Body of pancreas (tissue), 4 donors: ENCODE data around the gene DIP2B. TPM values are rescaled to one million over a fixed set of nuclear protein-coding genes. Genes with fewer than 3 reads are reported as not detected.

ENCODE experiments used
- ATAC-seq: fragments of 150-250 bp; one replicate; pipeline ENCODE4 v1.9.1; 2016
- DNase-seq, 4 donors: peaks; one replicate each; pipeline ENCODE4 v3.0.0-alpha.2; 2019
- H3K27ac ChIP-seq, 4 donors: fragments of 200-600 bp; sonication (generic); 1 replicate in 3 of 4; 2 replicates in 1 of 4; pipeline versions ENCODE4 v1.5.1 to v1.6.1; 2016 to 2019; ENCODE audit warnings: mild to moderate bottlenecking in 1 of 4, mixed read lengths in 1 of 4, moderate library complexity in 1 of 4
- H3K27me3 ChIP-seq, 2 donors: fragments of 200-600 bp; sonication (generic); one replicate each; pipeline ENCODE4 v1.6.0; 2016; ENCODE audit warnings: mild to moderate bottlenecking in 1 of 2
- H3K36me3 ChIP-seq, 2 donors: fragments of 200-600 bp; sonication (generic); replicated peaks in 1 of 2; 2 replicates each; pipeline ENCODE4 v1.5.1; 2016; ENCODE audit warnings: low read depth in 2 of 2; ENCODE audit not compliant: insufficient read depth in 1 of 2
- H3K4me1 ChIP-seq: fragments of 200-600 bp; sonication (generic); one replicate; pipeline ENCODE4 v1.6.0; 2016
- H3K4me3 ChIP-seq, 2 donors: fragments of 200-600 bp; sonication (generic); 1 replicate in 1 of 2; 2 replicates in 1 of 2; pipeline ENCODE4 v1.5.1; 2016 to 2019
- H3K9me3 ChIP-seq, 3 donors: fragments of 200-600 bp; sonication (generic); 1 replicate in 2 of 3; 2 replicates in 1 of 3; pipeline ENCODE4 v1.5.1; 2016
- CTCF ChIP-seq, 7 experiments: fragments of 450-650 bp in 4 of 7; fragments of 200-600 bp in 3 of 7; sonication (generic) in 3 of 7; IDR thresholded peaks; one replicate each; pipeline ENCODE4 v1.5.1; 2016 to 2019; ENCODE audit warnings: antibody characterized with exemption in 7 of 7
- POLR2A ChIP-seq, 3 donors: fragments of 450-650 bp; IDR thresholded peaks; one replicate each; pipeline ENCODE4 v1.6.1; 2016; ENCODE audit warnings: antibody characterized with exemption in 3 of 3, mild to moderate bottlenecking in 2 of 3
- WGBS, 2 donors: methylation state at CpG; one replicate each; pipeline ENCODE4 v1.1.5; 2017; 5-methylcytosine and 5-hydroxymethylcytosine counted together
- intact Hi-C: fragments of 100-400 bp; cut with DNase I; formaldehyde crosslinking; loops from one replicate; pipeline ENCODE4 v1.15.1; 2023
- total RNA-seq, 2 donors: library from RNA; depleted of rRNA; stranded (reverse); fragments of >200 nt; gene quantifications; one replicate each; pipeline ENCODE4 v1.1.0, GENCODE V29; 2016

The DIP2B gene
- total RNA-seq, 2 donors from 2014 or later, result 15.8 to 28.7 TPM

DNA sequence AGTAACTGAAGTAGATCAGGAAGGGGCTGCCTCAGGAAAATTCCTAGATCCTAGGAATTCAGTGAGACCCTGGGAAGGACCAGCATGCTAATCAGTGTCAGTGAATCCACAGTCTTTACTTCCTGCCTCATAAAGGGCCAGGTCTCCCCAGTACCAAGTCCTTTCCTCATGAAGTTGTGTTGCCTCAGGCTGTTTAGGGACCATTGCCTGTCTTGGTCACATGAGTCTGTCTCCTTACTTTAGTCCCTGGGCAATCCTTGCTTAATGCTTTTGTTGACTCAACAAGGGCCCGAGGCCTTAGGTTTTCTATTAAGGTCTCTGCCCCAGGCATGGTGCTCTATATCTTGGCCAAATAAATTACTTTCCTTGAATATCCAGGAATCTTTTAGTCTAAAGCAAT lies 243.0 kb downstream of the DIP2B start:
- Histone ChIP-seq H3K4me3 (no peak overlapping the region), H3K27ac (no peak overlapping the region), H3K36me3 (peaks cover 0 to 22% of the 10 kb centered on the region in 2 donors), H3K27me3 (no peaks in the 10 kb centered on the region), H3K4me1 (no peaks in the 10 kb centered on the region), H3K9me3 (no peaks in the 10 kb centered on the region)
- DNase-seq (no peak), ATAC-seq (no peak)
- WGBS, 2 donors, result 86 to 100% methylated on average over 1 of the region's 1 CpG
- TF ChIP-seq POLR2A (IDR thresholded peaks at IDR 0.05) (no peak), CTCF (IDR thresholded peaks at IDR 0.05) (no peak)
- intact Hi-C loops, result no loop called here

DNA sequence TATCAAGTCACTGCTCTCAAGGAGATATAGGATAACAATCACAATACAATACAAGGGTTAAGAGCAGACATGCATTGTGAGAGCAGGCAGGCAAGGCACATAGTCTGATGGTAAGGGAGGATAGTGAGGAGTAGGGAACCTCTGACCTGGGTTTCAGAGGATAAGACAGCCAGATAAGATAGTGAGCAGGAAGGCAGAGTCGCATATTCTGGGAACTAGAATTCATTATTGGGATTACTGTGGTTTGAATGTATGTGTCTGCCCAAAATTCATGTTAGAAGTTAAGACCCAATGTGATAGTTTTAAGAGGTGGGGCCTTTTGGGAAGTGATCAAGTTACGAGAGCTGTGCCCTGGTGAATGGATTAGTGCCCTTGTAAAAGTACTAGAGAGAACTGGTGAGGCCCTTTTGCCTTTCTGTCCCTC lies 244.7 kb downstream of the DIP2B start:
- H3K27me3 ChIP-seq, result no peaks in the 10 kb centered on the region
- H3K4me3 ChIP-seq, result no peak overlapping the region
- no peaks in the 10 kb centered on the region for H3K9me3 ChIP-seq
- TF ChIP-seq POLR2A (IDR thresholded peaks at IDR 0.05) (no peak), CTCF (IDR thresholded peaks at IDR 0.05) (no peak)
- ATAC-seq, result no peak
- H3K36me3 ChIP-seq, result peaks cover 0 to 14% of the 10 kb centered on the region in 2 donors
- intact Hi-C loops, result no loop called here
- no peaks in the 10 kb centered on the region for H3K4me1 ChIP-seq
- DNase-seq, result no peak
- WGBS, 2 donors, result 95 to 98% methylated on average over 2 of the region's 2 CpGs
- no peak overlapping the region for H3K27ac ChIP-seq

- no peak overlapping the region for H3K27ac ChIP-seq
- H3K27me3 ChIP-seq, result no peaks in the 10 kb centered on the region
- H3K4me3 ChIP-seq, result no peak overlapping the region
- WGBS, 2 donors, result 83 to 89% methylated on average over 4 of the region's 4 CpGs
- H3K4me1 ChIP-seq, result no peaks in the 10 kb centered on the region
- intact Hi-C loops, result no loop called here
- no peak for DNase-seq
- no peak for TF ChIP-seq POLR2A (IDR thresholded peaks at IDR 0.05)
- no peaks in the 10 kb centered on the region for H3K9me3 ChIP-seq
- ATAC-seq, result no peak
- peaks cover 0 to 8% of the 10 kb centered on the region in 2 donors for H3K36me3 ChIP-seq
These were observed 245.6 kb downstream of the DIP2B start for GRCh38 chr12:50750366-50750765.

DNA sequence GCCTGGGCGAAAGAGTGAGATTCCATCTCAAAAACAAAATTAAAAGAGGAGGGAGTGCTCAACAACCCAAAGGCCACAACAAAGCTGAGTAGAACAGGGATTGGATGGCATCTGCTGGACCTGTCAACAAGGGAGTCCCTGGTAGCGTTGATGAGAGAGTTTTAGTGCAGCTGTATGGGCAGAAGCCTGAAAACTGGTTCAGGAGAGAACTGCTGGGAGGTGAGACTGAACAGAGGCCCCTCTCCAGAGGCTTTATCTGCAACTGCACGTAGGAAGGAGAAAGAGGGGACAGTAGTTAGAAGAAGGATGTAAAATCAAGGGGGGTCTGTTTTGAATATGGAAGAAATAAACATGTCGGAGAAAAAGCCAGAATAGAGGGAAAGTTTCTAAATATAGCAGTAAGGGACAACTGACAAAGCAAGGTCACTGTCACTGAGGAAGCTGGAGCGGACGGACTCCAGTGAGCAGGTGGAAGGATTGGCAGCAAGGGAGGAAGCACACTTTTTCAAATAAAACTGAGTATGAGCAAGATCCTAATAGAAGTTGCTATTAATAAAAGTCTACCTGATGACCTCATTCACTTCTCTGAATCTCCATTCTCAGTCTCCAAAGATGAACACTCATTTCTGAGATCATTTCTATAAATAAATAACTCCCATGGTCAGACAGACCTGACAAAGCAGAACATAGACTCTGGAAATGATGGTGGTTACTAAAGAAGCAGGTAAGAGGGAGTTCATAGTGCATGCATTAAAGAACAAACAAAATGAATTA lies 247.3 kb downstream of the DIP2B start:
- Histone ChIP-seq H3K4me1 (no peaks in the 10 kb centered on the region), H3K27me3 (no peaks in the 10 kb centered on the region), H3K27ac (peak overlapping the region in 1 of 4 donors; percentile 16), H3K9me3 (no peaks in the 10 kb centered on the region), H3K36me3 (no peaks in the 10 kb centered on the region), H3K4me3 (no peak overlapping the region)
- intact Hi-C loops, result no loop called here
- 79 to 80% methylated on average over 6 of the region's 6 CpGs for WGBS, 2 donors
- ATAC-seq (peak; percentile 48), DNase-seq (no peak)
- TF ChIP-seq POLR2A (IDR thresholded peaks at IDR 0.05) (no peak), CTCF (IDR thresholded peaks at IDR 0.05) (no peak)

DNA sequence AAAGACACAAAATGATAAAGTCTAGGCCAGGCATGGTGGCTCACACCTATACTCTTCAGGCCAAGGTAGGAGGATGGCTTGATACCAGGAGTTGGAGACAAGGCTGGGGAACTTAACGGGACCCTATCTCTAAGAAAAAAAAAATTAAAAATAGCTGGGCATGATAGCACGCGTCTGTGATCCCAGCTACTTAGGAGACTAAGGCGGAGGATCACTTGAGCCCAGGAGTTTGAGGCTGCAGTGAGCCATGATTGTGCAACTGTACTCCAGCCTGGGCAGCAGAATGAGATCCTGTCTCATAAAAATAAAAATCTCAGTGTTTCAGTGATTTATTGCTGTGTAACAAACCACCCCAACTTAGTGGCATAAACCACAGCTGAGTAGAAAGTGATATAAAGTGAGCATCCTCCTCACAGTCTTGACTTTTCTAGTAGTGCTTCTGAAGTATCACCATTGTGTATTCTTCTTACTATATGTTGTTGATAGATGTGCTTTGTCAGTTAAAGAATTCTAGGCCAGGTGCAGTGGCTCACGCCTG lies 248.5 kb downstream of the DIP2B start:
- Histone ChIP-seq H3K27me3 (no peaks in the 10 kb centered on the region), H3K9me3 (no peaks in the 10 kb centered on the region), H3K4me1 (no peaks in the 10 kb centered on the region), H3K4me3 (no peak overlapping the region), H3K27ac (no peak overlapping the region), H3K36me3 (no peaks in the 10 kb centered on the region)
- intact Hi-C loops, result no loop called here
- DNase-seq, result no peak
- TF ChIP-seq POLR2A (IDR thresholded peaks at IDR 0.05), result no peak
- no peak for TF ChIP-seq CTCF (IDR thresholded peaks at IDR 0.05)
- WGBS, 2 donors, result 88 to 91% methylated on average over 5 of the region's 5 CpGs
- ATAC-seq, result no peak
